Pulmonary artery endothelial cell (primary cell): ENCODE measurements around the gene ZEB2. TPM values are rescaled to one million over a fixed set of nuclear protein-coding genes. Genes with fewer than 3 reads are reported as not detected.
A peak's percentile ranks its signal among the peaks of the same experiment; 100 is the strongest.

Experiments
- DNase-seq: peaks from one replicate; pipeline ENCODE4 v3.0.0-alpha.2; 2011; ENCODE audit warnings: low read depth, low spot score
- total RNA-seq: library from RNA; depleted of rRNA; stranded (reverse); fragments of >200 nt; gene quantifications from 2 replicates; pipeline ENCODE4 v1.2.3, GENCODE V29; 2014

The ZEB2 gene
- total RNA-seq, 1 donor from 2014 or later, result 22.5 TPM

GRCh38 chr2:144357623-144358373 lies 162.1 kb downstream of the ZEB2 start:
- DNase-seq, result peak; percentile 87

- no peak for DNase-seq
Measured at GRCh38 chr2:144356402-144356801, 163.5 kb downstream of the ZEB2 start.

GRCh38 chr2:144354953-144355352 lies 165.0 kb downstream of the ZEB2 start:
- no peak for DNase-seq

- DNase-seq, result no peak
Measured at GRCh38 chr2:144351687-144352086, 168.2 kb downstream of the ZEB2 start.

GRCh38 chr2:144350151-144350802 lies 169.6 kb downstream of the ZEB2 start:
- DNase-seq, result peak; percentile 97

GRCh38 chr2:144349674-144350073 lies 170.2 kb downstream of the ZEB2 start:
- DNase-seq, result no peak

GRCh38 chr2:144348846-144349245 lies 171.1 kb downstream of the ZEB2 start:
- DNase-seq, result no peak

- no peak for DNase-seq
Measured at GRCh38 chr2:144346229-144346628, 173.7 kb downstream of the ZEB2 start.

GRCh38 chr2:144343145-144343544 lies 176.8 kb downstream of the ZEB2 start:
- DNase-seq, result no peak

- DNase-seq, result no peak
Measured at GRCh38 chr2:144341538-144341937, 178.4 kb downstream of the ZEB2 start.

GRCh38 chr2:144339048-144339447 lies 180.9 kb downstream of the ZEB2 start:
- no peak for DNase-seq

- no peak for DNase-seq
Measured at GRCh38 chr2:144334551-144334950, 185.4 kb downstream of the ZEB2 start.
